Duodenal mucosa (tissue), 2 donors: ENCODE data around the gene NIPBL.

Experiments used
- H3K27ac ChIP-seq: one replicate; pipeline ENCODE4 v1.7.0; 2013; ENCODE audit warnings: low read depth, low read length
- H3K27me3 ChIP-seq, 2 donors: one replicate each; pipeline ENCODE4 v1.7.0; 2013; ENCODE audit warnings: low read length in 2 of 2, control low read depth in 1 of 2; ENCODE audit not compliant: insufficient read depth in 2 of 2, control insufficient read depth in 1 of 2
- H3K36me3 ChIP-seq, 2 donors: one replicate each; pipeline ENCODE4 v1.7.0; 2013; ENCODE audit warnings: low read length in 2 of 2, control low read depth in 1 of 2; ENCODE audit not compliant: insufficient read depth in 2 of 2, control insufficient read depth in 1 of 2
- H3K4me1 ChIP-seq, 2 donors: one replicate each; pipeline ENCODE4 v1.7.0; 2013; ENCODE audit warnings: low read length in 2 of 2, control low read depth in 1 of 2; ENCODE audit not compliant: insufficient read depth in 2 of 2, control insufficient read depth in 1 of 2
- H3K4me3 ChIP-seq, 2 donors: one replicate each; pipeline ENCODE4 v1.7.0; 2013; ENCODE audit warnings: low read length in 2 of 2, low read depth in 1 of 2
- H3K9ac ChIP-seq, 2 donors: one replicate each; pipeline ENCODE4 v1.7.0; 2013; ENCODE audit warnings: low read length in 2 of 2, low read depth in 1 of 2
- H3K9me3 ChIP-seq, 2 donors: one replicate each; pipeline ENCODE4 v1.7.0; 2013; ENCODE audit warnings: low read length in 2 of 2, control low read depth in 1 of 2; ENCODE audit not compliant: control insufficient read depth in 1 of 2

NIPBL gene

DNA sequence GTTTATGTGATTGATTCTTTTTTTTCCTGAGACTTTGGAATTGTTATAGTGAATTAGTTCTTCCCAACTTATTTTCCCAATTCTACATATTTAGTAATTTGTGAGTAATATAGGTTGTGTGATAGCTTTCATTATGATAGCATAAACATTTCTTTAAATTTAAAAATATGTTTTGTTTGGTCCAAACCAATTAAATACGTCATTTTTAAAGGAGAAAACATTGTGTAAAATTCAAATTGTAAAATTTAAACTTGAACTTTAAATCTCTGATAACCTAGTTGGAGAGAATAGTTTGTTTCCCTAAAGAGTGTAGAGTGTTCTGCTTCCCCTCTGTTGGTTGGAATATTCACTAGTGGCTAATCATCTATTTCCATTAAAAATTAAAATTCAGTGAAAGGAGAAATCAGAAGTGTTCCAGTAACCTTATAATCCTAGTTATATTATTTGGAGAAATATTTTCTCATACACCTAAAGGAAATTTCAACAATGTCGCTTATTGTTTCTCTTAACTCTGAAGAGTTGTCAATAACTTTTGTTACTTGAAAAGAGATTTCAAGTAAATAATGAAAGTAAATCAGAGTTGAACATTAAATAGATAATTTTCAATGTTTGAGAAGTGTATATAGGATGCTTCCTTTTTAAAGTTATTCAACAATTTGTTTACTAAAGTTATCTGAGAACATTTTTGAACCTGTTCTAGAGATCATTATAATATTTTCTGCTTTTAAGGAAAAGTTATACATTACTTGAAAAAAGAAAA is 2.9 kb downstream of the NIPBL start:
- Histone ChIP-seq H3K27me3 (no peaks in the 10 kb centered on the region), H3K9ac (peak overlapping the region in 1 of 2 donors; percentile 98), H3K4me1 (peaks cover 27 to 39% of the 10 kb centered on the region in 2 donors), H3K9me3 (no peaks in the 10 kb centered on the region), H3K4me3 (peak overlapping the region; percentile 95 to 98), H3K36me3 (no peaks in the 10 kb centered on the region), H3K27ac (no peak overlapping the region)

DNA sequence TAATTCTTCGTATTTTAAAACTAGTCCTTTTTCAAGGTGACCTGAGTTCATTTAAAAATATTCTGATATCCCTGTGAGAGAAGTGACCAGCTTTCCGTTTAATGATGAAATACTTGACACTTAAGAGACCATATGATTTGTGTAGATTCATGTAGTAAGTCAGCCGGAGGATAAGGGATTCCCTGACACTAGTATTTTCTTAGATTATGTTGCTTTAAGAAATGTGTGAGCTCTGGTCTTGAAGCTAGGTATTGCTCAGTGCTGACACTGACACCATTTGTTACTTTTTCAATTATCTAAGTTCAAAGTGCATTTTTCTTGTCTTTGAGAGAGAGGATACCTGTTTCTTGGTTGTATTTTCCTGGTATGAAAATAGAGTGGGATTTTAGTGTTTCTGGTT is 4.2 kb downstream of the NIPBL start:
- Histone ChIP-seq H3K4me3 (peak overlapping the region; percentile 25 to 39), H3K4me1 (peaks cover 19 to 32% of the 10 kb centered on the region in 2 donors), H3K27ac (no peak overlapping the region), H3K9ac (no peak overlapping the region), H3K36me3 (peaks cover 0 to 4% of the 10 kb centered on the region in 2 donors), H3K27me3 (no peaks in the 10 kb centered on the region), H3K9me3 (no peaks in the 10 kb centered on the region)

DNA sequence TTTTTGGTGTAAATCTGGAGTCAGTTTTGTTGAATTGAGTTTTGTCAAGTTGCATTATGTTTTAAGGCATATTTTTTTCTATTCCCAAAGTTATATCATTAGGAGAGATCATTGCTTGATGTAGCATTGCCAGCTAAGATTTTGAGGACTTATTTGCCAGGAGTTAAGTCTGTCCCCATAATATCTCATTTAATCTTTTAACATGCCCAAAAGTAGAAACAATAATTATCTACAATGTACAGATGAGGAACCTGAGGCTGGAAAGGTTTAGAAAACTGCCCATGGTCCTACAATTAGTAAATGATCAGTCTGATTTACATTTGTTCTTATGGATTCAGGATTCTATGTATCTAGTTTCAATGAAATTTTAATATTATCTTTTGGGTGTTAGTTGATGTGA is 4.7 kb downstream of the NIPBL start:
- H3K9me3 ChIP-seq: no peaks in the 10 kb centered on the region
- peak overlapping the region in 1 of 2 donors; percentile 8 for H3K4me3 ChIP-seq
- H3K9ac ChIP-seq: no peak overlapping the region
- no peaks in the 10 kb centered on the region for H3K27me3 ChIP-seq
- peaks cover 0 to 10% of the 10 kb centered on the region in 2 donors for H3K36me3 ChIP-seq
- H3K4me1 ChIP-seq: peaks cover 19 to 32% of the 10 kb centered on the region in 2 donors
- H3K27ac ChIP-seq: no peak overlapping the region

DNA sequence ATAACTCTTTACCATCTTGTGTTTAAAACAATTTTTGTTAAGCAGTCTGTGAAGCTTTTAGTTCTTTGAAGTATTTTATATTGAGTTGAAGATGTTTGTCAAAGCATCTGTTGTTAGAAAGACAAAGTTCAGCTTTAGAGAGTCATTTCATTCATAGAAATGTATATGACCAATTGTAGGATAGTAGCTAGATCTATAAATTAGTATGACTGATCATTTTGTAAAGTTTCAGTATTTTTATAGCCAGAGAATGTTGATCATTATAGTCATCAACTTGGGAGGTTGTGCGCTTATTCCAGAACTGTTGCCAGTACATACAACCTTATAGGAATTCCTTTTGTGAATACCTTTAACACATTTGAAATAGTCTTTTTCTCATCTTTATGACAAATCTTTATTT is 5.2 kb downstream of the NIPBL start:
- Histone ChIP-seq H3K36me3 (peaks cover 0 to 10% of the 10 kb centered on the region in 2 donors), H3K27me3 (no peaks in the 10 kb centered on the region), H3K4me1 (peaks cover 19 to 32% of the 10 kb centered on the region in 2 donors), H3K27ac (no peak overlapping the region), H3K4me3 (no peak overlapping the region), H3K9me3 (no peaks in the 10 kb centered on the region), H3K9ac (no peak overlapping the region)

DNA sequence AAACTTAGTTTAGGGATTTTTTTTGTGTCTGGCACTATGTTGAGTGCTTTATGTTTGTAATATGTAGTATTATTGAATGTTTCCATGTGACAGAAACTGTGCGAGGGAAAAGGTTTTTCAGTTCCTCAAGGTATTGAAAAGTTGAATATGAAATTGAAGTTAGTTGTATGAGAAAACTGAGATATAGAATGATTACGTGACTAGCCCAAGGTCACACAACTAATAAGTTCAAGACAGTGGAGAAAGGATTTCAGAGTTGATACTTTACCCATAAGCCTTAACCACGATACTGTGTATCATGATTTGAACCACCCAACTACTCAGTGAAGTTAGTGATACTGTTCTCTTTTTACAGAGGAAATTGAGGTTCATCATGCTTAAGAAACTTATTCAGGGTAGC is 5.7 kb downstream of the NIPBL start:
- Histone ChIP-seq H3K4me1 (peaks cover 19 to 32% of the 10 kb centered on the region in 2 donors), H3K27ac (no peak overlapping the region), H3K27me3 (no peaks in the 10 kb centered on the region), H3K4me3 (no peak overlapping the region), H3K9me3 (no peaks in the 10 kb centered on the region), H3K9ac (no peak overlapping the region), H3K36me3 (peaks cover 0 to 10% of the 10 kb centered on the region in 2 donors)

DNA sequence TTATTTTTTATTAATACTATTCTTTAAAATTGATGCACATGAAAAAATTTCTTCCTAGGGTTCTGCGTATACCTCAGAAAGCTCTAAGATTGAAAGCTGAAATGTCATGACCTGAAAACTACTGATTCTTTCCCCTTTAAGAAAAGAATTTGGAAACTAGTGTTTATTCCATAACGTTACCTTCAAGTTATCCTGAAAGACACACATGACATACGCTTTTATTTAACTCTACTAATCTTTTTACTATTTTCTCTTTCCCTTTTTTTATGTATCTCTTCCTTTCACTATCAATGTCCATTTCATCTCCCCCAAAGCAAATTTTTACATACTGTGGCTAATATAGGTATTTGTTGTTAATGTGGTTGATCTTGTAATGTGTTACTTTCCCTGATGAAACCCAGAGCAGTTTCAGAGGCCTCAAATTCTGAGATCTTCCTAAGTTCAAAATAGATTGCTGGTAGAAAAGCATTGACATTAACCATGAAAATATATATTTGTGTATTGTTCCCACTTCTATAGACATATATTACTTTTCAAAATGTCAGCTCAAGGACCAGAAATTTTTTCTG is 7.4 kb downstream of the NIPBL start:
- H3K4me1 ChIP-seq: peaks cover 15 to 32% of the 10 kb centered on the region in 2 donors
- no peak overlapping the region for H3K4me3 ChIP-seq
- H3K36me3 ChIP-seq: peaks cover 0 to 10% of the 10 kb centered on the region in 2 donors
- H3K9ac ChIP-seq: no peak overlapping the region
- H3K27me3 ChIP-seq: no peaks in the 10 kb centered on the region
- H3K27ac ChIP-seq: no peak overlapping the region
- H3K9me3 ChIP-seq: no peaks in the 10 kb centered on the region

DNA sequence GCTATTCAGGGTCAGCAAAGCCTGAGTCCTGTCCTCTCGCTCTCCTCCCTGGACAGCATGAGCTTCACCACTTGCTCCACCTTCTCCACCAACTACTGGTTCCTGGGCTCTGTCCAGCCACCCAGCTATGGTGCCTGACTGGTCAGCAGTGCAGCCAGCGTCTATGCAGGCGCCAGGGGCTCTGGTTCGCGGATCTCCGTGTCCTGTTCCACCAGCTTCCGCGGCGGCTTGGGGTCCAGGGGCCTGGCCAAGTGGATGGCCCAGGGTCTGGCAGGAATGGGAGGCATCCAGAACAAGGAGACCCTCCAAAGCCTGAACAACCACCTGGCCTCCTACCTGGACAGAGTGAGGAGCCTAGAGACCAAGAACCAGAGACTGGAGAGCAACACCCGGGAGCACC is 8.6 kb downstream of the NIPBL start:
- peaks cover 15 to 24% of the 10 kb centered on the region in 2 donors for H3K4me1 ChIP-seq
- H3K9ac ChIP-seq: no peak overlapping the region
- H3K27ac ChIP-seq: no peak overlapping the region
- H3K27me3 ChIP-seq: no peaks in the 10 kb centered on the region
- peaks cover 0 to 10% of the 10 kb centered on the region in 2 donors for H3K36me3 ChIP-seq
- no peak overlapping the region for H3K4me3 ChIP-seq
- no peaks in the 10 kb centered on the region for H3K9me3 ChIP-seq

DNA sequence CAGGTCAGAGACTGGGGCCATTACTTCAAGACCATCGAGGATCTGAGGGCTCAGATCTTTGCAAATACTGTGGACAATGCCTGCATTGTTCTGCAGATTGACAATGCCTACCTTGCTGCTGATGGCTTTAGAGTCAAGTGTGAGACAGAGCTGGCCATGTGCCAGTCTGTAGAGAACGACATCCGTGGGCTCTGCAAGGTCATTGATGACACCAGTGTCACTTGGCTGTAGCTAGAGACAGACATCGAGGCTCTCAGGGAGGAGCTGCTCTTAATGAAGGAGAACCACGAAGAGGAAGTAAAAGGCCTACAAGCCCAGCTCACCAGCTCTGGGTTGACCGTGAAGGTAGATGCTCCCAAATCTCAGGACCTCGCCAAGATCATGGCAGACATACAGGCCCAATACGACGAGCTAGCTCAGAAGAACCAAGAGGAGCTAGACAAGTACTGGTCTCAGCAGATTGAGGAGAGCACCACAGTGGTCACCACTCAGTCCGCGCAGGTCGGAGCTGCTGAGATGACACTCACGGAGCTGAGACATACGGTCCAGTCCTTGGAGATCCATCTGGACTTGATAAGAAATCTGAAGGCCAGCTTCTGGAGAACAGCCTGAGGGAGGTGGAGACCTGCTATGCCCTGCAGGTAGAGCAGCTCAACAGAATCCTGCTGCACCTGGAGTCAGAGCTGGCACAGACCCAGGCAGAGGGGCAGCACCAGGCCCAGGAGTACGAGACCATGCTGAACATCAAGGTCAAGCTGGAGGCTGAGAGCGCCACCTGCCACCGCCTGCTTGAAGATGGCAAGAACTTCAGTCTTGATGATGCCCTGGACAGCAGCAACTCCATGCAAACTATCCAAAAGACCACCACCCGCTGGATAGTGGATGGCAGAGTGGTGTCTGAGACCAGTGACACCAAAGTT is 9.3 kb downstream of the NIPBL start:
- Histone ChIP-seq H3K27me3 (no peaks in the 10 kb centered on the region), H3K4me1 (peaks cover 11 to 18% of the 10 kb centered on the region in 2 donors), H3K36me3 (peaks cover 0 to 10% of the 10 kb centered on the region in 2 donors)

DNA sequence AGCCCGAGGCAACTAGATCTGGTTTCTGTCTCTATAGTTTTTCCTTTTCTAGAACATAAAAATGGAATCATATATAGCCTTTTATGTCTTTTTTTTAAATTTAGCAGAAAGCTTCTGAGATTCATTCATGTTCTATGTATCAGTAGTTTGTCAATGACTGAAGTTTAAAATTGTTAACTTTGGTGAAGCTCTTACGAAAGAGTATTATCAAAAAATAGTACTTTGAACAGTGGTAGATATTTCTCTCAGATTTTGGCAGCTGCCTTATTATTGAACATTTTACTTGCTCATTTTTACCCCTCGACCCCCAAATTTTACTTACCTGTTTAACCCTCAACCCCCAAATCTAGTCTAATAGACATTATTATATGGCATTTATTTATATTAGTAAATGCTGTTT is 10.2 kb downstream of the NIPBL start:
- Histone ChIP-seq H3K4me1 (peaks cover 8 to 10% of the 10 kb centered on the region in 2 donors), H3K4me3 (no peak overlapping the region)

More for the DNA sequence above, 9.3 kb downstream of the NIPBL start:
- H3K9me3 ChIP-seq: no peaks in the 10 kb centered on the region
- H3K4me3 ChIP-seq: no peak overlapping the region
- no peak overlapping the region for H3K9ac ChIP-seq
- no peak overlapping the region for H3K27ac ChIP-seq

DNA sequence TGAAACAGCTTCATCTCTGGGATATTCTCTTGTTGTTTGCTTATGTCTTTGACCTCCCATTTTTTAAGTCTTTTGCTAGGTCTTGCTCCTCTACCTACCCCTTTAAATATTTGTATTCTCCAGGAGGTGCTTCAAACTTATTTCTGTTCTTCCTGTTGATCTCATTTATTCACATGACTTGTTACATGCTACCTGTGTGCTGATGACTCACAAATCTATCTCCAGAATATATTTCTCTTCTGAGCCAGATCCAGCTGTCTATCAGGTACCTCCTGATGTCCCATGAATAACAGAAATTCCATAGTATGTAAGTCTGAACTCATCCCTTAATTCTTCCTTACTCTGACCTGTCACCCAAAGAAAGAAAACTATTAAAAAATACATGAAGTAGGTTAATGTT is 11.0 kb downstream of the NIPBL start:
- H3K27me3 ChIP-seq: no peaks in the 10 kb centered on the region
- no peak overlapping the region for H3K9ac ChIP-seq
- peaks cover 0 to 10% of the 10 kb centered on the region in 2 donors for H3K36me3 ChIP-seq
- no peak overlapping the region for H3K4me3 ChIP-seq
- no peaks in the 10 kb centered on the region for H3K9me3 ChIP-seq
- H3K4me1 ChIP-seq: peaks cover under 1 to 3% of the 10 kb centered on the region in 2 donors
- no peak overlapping the region for H3K27ac ChIP-seq

More for the DNA sequence above, 10.2 kb downstream of the NIPBL start:
- Histone ChIP-seq H3K9ac (no peak overlapping the region), H3K27me3 (no peaks in the 10 kb centered on the region), H3K27ac (no peak overlapping the region), H3K36me3 (peaks cover 0 to 10% of the 10 kb centered on the region in 2 donors), H3K9me3 (no peaks in the 10 kb centered on the region)
